GM11168 (cell line): Measurements from ENCODE around the gene LIG4.
"Not testable (repeated sequence)": the region's sequence is repeated elsewhere in the genome, so short reads cannot be mapped to it uniquely, and the experiment has no call there.

Source experiments
- in situ Hi-C: fragments of 300-500 bp; cut with MboI; formaldehyde crosslinking; loops from one replicate; pipeline ENCODE4 v1.12.0; 2022; ENCODE audit warnings: low sequenced_read_pairs; ENCODE audit not compliant: unreplicated experiment

Gene LIG4

GRCh38 chr13:108215436-108215835 lies at the start of gene LIG4:
TSS of gene LIG4 (minus strand) at chr13:108215536. CDS start at chr13:108211268, 4,268 bp downstream.
- in situ Hi-C loops, result no loop called here

- in situ Hi-C loops, result no loop called here
Observed at GRCh38 chr13:108263621-108264355, 48.5 kb upstream of the LIG4 start.

DNA sequence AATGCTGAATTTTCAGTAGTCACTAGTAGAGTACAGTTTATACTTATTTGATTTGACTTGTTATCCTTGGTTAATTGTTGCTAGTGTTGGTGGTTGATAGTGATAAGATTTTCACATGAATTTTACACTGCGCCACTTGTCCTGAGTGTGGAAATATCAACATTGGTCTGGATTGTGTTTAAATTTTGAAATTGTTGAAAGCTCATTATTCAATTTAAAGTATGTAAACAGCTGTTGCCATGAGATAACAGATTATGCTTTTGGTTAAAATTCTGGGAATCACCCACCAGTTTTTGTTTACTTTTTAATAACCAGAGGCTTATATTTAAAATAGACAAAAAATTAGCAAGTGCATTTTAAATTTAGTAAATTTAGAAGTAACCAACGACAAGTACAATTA lies 41.9 kb upstream of the LIG4 start:
- in situ Hi-C loops, result no loop called here

GRCh38 chr13:108249150-108249549 lies 33.8 kb upstream of the LIG4 start:
- in situ Hi-C loops, result no loop called here

DNA sequence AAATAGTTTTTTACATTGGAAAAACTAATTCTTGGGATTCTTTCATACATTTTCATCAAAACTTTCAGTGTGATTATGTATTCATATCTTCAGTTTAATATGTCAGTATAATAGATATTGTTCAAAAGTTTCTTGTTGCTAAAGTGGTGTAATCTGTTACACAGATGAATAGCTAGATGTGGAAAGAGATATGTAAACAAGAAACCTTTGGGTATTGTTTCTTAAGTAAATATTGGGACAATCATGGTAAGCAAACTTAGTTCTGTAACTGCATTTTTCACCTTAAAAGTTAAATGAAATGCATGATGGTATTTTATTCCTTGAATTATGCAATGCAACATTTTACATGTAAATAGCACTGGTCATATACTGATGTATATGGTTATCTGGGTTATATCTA lies 15.0 kb upstream of the LIG4 start:
- in situ Hi-C loops, result no loop called here

- in situ Hi-C loops, result no loop called here
Observed at GRCh38 chr13:108227651-108228272, 12.4 kb upstream of the LIG4 start.

- in situ Hi-C loops, result no loop called here
Observed at GRCh38 chr13:108226184-108226583, 10.8 kb upstream of the LIG4 start.

DNA sequence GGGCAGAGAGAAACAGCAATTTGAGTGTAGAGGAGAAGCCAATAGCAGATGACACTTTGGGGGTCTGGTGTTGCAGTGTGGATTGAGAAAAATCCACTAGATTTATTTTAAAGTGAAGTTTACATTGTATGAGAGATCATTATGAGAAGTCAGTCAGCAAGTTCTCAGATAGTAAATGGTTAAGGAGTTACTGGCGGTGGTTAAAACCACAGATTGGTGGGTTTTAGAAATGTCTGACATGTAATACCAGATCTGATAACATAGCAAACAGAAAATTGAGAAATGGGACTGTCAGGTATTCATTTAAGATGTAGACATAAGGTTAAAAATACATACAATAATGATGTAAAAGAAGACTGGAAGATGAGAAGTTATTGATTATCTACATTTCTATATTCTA lies 10.1 kb upstream of the LIG4 start:
- in situ Hi-C loops, result no loop called here

- in situ Hi-C loops, result no loop called here
Observed at GRCh38 chr13:108223687-108224503, 8.6 kb upstream of the LIG4 start.

GRCh38 chr13:108220041-108220440 lies 4.7 kb upstream of the LIG4 start:
- in situ Hi-C loops, result no loop called here

- in situ Hi-C loops, result no loop called here
Observed at GRCh38 chr13:108218044-108218974, 3.0 kb upstream of the LIG4 start, which contains the start of gene ABHD13. TSS of gene ABHD13 (plus strand) at chr13:108218392. CDS start at chr13:108229219, 10,827 bp downstream.

DNA sequence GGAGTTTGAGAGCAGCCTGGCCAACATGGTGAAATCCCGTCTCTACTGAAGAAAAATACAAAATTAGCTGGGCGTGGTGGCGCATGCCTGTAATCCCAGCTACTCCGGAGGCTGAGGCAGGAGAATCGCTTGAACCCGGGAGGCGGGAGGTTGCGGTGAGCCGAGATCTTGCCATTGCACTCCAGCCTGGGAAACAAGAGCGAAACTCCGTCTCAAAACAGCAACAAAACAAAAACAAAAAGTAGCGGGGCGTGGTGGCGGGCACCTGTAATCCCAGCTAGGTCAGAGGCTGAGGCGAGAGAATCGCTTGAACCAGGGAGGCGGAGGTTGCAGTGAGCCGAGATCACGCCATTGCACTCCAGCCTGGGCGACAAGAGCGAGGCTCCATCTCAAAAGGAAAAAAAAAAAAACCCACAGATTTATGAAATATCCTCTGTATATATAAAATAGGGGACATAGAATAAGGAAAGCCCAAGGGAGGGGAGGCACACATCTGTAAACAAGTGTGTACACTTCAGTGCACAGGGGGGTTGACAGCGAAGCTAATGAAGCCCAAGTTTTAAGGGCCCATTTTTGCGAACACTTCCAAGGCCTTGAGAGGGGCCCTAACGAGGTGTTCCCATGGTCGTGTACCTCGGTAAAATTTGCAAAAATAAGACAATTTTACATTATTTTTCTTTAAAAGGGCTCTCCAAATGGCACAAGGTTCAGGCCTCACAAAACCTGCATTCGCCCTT lies 2.1 kb upstream of the LIG4 start:
- in situ Hi-C loops, result not testable (repeated sequence)

- in situ Hi-C loops, result no loop called here
Observed at GRCh38 chr13:108214441-108215271, 680 bp downstream of the LIG4 start.

DNA sequence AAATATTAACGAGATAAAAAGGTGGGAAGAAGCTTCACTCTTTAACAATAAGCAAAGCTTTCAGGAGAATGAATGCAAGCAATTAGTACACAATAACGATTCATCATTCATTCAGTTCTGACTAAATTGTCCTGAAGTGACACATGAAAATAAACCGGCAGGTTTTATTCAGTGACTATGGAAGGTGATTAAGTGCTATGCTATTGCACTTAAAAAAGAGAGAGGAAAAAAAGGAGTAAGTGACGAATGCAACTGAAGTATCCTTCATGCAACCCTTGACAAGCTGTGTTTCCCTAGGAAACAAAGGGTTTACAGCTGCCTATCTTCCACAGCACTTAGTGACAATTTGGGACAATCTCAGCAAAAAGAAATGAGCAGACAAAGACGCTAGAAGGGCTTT lies 1.4 kb downstream of the LIG4 start:
- in situ Hi-C loops, result no loop called here

- in situ Hi-C loops, result no loop called here
Observed at GRCh38 chr13:108212886-108213285, 2.5 kb downstream of the LIG4 start.

DNA sequence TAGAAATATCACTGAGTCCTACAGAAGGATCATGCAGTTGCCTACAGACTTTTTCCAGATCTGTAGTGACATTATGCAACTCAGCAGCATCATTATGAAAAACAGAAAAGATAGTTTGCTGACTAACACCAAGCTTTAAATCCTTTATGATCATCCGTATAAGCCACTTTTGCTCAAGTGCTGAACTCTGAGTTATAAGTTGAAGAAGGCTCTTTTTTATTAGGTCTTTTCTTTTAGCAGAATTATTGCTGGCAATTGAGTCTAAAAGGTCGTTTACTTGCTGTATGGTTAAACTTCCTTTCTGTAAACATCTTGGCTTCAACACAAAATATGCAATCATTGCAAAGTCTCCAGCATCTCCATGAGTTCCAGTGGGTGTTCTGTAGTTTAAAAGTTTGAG lies 4.8 kb downstream of the LIG4 start:
- in situ Hi-C loops, result no loop called here

- in situ Hi-C loops, result no loop called here
Observed at GRCh38 chr13:108200781-108201398, 14.4 kb downstream of the LIG4 start.

DNA sequence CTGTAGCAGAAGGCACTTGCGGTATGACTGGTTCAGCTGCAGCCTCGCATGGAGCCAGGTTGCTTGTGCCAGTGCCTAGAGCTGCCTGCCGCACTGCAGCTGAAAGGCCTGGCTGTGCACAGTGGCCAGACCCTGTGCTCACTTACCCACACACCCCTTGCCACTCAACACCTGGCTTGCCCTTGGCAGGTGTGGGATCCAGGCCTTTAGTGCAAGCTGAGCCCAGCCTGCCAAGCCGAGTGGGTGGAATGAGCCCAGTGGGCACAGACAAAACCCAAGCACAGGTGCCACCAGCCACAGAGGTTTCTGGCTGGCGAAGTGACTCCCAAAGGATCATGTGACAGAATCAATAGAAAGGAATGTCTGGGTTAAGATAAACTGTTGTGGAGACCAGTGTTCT lies 19.5 kb downstream of the LIG4 start:
- in situ Hi-C loops, result no loop called here
